MCF 10A (cell line): ENCODE measurements around the gene PCNX1. TPM values are rescaled to one million over a fixed set of nuclear protein-coding genes. Genes with fewer than 3 reads are reported as not detected.

ENCODE experiments used
- BruUV-seq: library from RNA; stranded (reverse); fragments of 400-500 nt; replicated peaks from 2 replicates; lab custom pipeline; 2021; lab: Mats Ljungman, UMichigan
- CTCF ChIA-PET: fragments of 300-600 bp; sonication (Branson Sonifier 250); formaldehyde crosslinking; extraction: SDS; loops from one replicate; lab custom pipeline; 2021; ENCODE audit warnings: antibody characterized with exemption, inconsistent platforms; lab: Yijun Ruan, JAX
- POLR2A ChIA-PET: fragments of 300-600, 350-650 bp; sonication (Branson Sonifier 250); formaldehyde crosslinking; extraction: SDS; loops from one replicate; lab custom pipeline; 2020; ENCODE audit warnings: antibody characterized with exemption, inconsistent platforms; lab: Yijun Ruan, JAX
- DNase-seq: peaks from one replicate; pipeline ENCODE4 v3.0.0-alpha.2; 2018; ENCODE audit not compliant: unreplicated experiment
- H3K27ac Mint-ChIP-seq: one replicate; pipeline ENCODE4 v1.8.0; 2022; ENCODE audit warnings: mild to moderate bottlenecking, low read depth, mixed read lengths; ENCODE audit not compliant: unreplicated experiment
- H3K27me3 Mint-ChIP-seq: one replicate; pipeline ENCODE4 v1.8.0; 2022; ENCODE audit warnings: mixed read lengths; ENCODE audit not compliant: insufficient read depth, unreplicated experiment
- H3K36me3 Mint-ChIP-seq: one replicate; pipeline ENCODE4 v1.8.0; 2022; ENCODE audit warnings: mild to moderate bottlenecking, moderate library complexity, mixed read lengths; ENCODE audit not compliant: insufficient read depth, unreplicated experiment
- H3K4me1 Mint-ChIP-seq: one replicate; pipeline ENCODE4 v1.8.0; 2022; ENCODE audit warnings: mixed read lengths; ENCODE audit not compliant: insufficient read depth, unreplicated experiment
- H3K4me3 Mint-ChIP-seq: one replicate; pipeline ENCODE4 v1.8.0; 2022; ENCODE audit warnings: mild to moderate bottlenecking, moderate library complexity, mixed read lengths; ENCODE audit not compliant: unreplicated experiment
- H3K9me3 Mint-ChIP-seq: one replicate; pipeline ENCODE4 v1.8.0; 2022; ENCODE audit warnings: mixed read lengths; ENCODE audit not compliant: unreplicated experiment
- CTCF ChIP-seq: fragments of 200-600 bp; IDR thresholded peaks from one replicate; pipeline ENCODE4 v1.8.0; 2022; ENCODE audit warnings: antibody characterized with exemption, mild to moderate bottlenecking; ENCODE audit not compliant: unreplicated experiment
- intact Hi-C: fragments of 100-400 bp; cut with micrococcal nuclease; formaldehyde crosslinking; loops from 2 replicates; pipeline ENCODE4 v1.14.1; 2022
- total RNA-seq: library from RNA; stranded (reverse); gene quantifications from 2 replicates; pipeline ENCODE4 v1.2.3, GENCODE V29; 2022

Gene PCNX1
- total RNA-seq, 1 experiment from 2014 or later, result 55.6 TPM

DNA sequence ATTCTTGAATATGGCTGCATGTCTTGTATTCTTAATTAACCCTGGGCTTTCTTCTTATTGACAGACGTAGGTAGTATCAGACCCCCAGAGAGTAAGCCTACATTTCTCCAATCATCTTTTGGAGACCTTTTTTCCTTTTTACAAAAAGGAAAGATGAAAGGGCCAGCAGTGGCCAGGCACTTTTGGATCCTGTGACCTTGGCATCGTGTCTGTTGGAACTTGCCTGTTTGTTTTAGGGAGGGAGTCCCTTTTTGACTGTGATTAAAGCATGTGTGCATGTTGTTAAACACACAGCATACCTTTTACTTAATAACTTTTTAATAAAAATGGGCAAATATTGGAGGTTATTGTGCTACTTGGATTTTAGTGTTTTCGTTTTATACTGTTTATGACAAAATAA, 57.2 kb downstream of the PCNX1 start:
- no peaks in the 10 kb centered on the region for H3K27me3 Mint-ChIP-seq
- no peak for TF ChIP-seq CTCF
- no peak for DNase-seq
- ChIA-PET CTCF (no interaction called here), POLR2A (interaction anchor here (1.2 kb wide), 1 partner anchor 57 kb away, joined by 5 read pairs; the partner anchor contains the start of gene PCNX1)
- no peak overlapping the region for H3K27ac Mint-ChIP-seq
- H3K4me1 Mint-ChIP-seq, result peaks cover 6% of the 10 kb centered on the region
- H3K9me3 Mint-ChIP-seq, result no peaks in the 10 kb centered on the region
- intact Hi-C loops, result no loop called here
- peaks cover 22% of the 10 kb centered on the region for H3K36me3 Mint-ChIP-seq
- BruUV-seq, result no TSS peak
- H3K4me3 Mint-ChIP-seq, result no peak overlapping the region

- Mint-ChIP-seq H3K27me3 (no peaks in the 10 kb centered on the region), H3K4me1 (peaks cover 8% of the 10 kb centered on the region), H3K27ac (peak overlapping the region; percentile 53), H3K4me3 (no peak overlapping the region), H3K9me3 (no peaks in the 10 kb centered on the region), H3K36me3 (peaks cover 31% of the 10 kb centered on the region)
- no peak for TF ChIP-seq CTCF
- no peak for DNase-seq
- ChIA-PET POLR2A (no interaction called here), CTCF (interaction anchor here (0.7 to 4.8 kb wide), 4 partner anchors 66 to 161 kb away, joined by 3 to 40 read pairs (median 18); partner anchors contain the start of genes MAP3K9 and PCNX1)
- intact Hi-C loops, result loop anchor here (5.0 kb wide), 1 partner anchor 254 kb away; no protein-coding TSS in a partner anchor
- BruUV-seq, result no TSS peak
Measured at GRCh38 chr14:70971560-70971959, 64.3 kb downstream of the PCNX1 start.

GRCh38 chr14:70972107-70972976, 65.1 kb downstream of the PCNX1 start:
- peak; percentile 81 for TF ChIP-seq CTCF
- POLR2A ChIA-PET, result interaction anchor here (0.7 to 1.7 kb wide), 7 partner anchors 62 to 586 kb away, joined by 3 to 10 read pairs (median 4); partner anchors contain the start of genes MAP3K9 and PCNX1
- Mint-ChIP-seq H3K4me1 (peaks cover 8% of the 10 kb centered on the region), H3K27me3 (no peaks in the 10 kb centered on the region), H3K4me3 (no peak overlapping the region), H3K36me3 (peaks cover 37% of the 10 kb centered on the region), H3K27ac (peak overlapping the region; percentile 53), H3K9me3 (no peaks in the 10 kb centered on the region)
- no TSS peak for BruUV-seq
- intact Hi-C loops, result loop anchor here (1.0 to 5.0 kb wide), 4 partner anchors 65 to 350 kb away; partner anchors contain the start of gene PCNX1
- CTCF ChIA-PET, result interaction anchor here (0.6 to 4.8 kb wide), 12 partner anchors 10 to 362 kb away, joined by 3 to 40 read pairs (median 4); partner anchors contain the start of gene PCNX1
- peak; percentile 88 for DNase-seq

- ChIA-PET POLR2A (no interaction called here), CTCF (interaction anchor here (0.9 to 2.4 kb wide), 4 partner anchors 9 to 158 kb away, joined by 3 to 9 read pairs (median 6); partner anchors contain the start of gene PCNX1)
- BruUV-seq, result no TSS peak
- no peak overlapping the region for H3K27ac Mint-ChIP-seq
- H3K36me3 Mint-ChIP-seq, result peaks cover 35% of the 10 kb centered on the region
- no peaks in the 10 kb centered on the region for H3K27me3 Mint-ChIP-seq
- no peak for TF ChIP-seq CTCF
- intact Hi-C loops, result no loop called here
- H3K4me3 Mint-ChIP-seq, result no peak overlapping the region
- no peak for DNase-seq
- no peaks in the 10 kb centered on the region for H3K9me3 Mint-ChIP-seq
- H3K4me1 Mint-ChIP-seq, result peaks cover 8% of the 10 kb centered on the region
Measured at GRCh38 chr14:70976591-70976990, 69.3 kb downstream of the PCNX1 start.
